Measurements from ENCODE around the gene TP53RK. TPM values are rescaled to one million over a fixed set of nuclear protein-coding genes. Genes with fewer than 3 reads are reported as not detected.

Gene TP53RK
- total RNA-seq, 4 donors from 2014 or later = 14.6 to 21.3 (median 18.7) TPM

GRCh38 chr20:46717818-46718541 lies 28.7 kb upstream of the TP53RK start:
- TF ChIP-seq POLR2AphosphoS5 (IDR thresholded peaks at IDR 0.05) = no peak
- TF ChIP-seq EP300 (IDR thresholded peaks at IDR 0.05) = no peak
- no peak for TF ChIP-seq POLR2A (IDR thresholded peaks at IDR 0.05)
- TF ChIP-seq CTCF (IDR thresholded peaks at IDR 0.05) = no peak
- ATAC-seq = no peak
- H3K27ac ChIP-seq = no peak overlapping the region
- 76 to 92% methylated on average over 6 to 9 of the region's 9 CpGs for WGBS, 2 donors (ENCODE audit: low coverage in 1 of 2)
- H3K4me1 ChIP-seq = peaks cover 0 to 24% (median 0%) of the 10 kb centered on the region in 3 donors
- H3K27me3 ChIP-seq = no peaks in the 10 kb centered on the region
- H3K36me3 ChIP-seq = peaks cover 0 to 13% of the 10 kb centered on the region in 2 donors
- H3K4me3 ChIP-seq = no peak overlapping the region
- peaks cover 0 to 12% (median 0%) of the 10 kb centered on the region in 3 donors for H3K9me3 ChIP-seq

- WGBS, 2 donors (ENCODE audit: low coverage in 1 of 2) = 16 to 28% methylated on average over 3 of the region's 4 CpGs
- Histone ChIP-seq H3K9me3 (peaks cover 0 to under 1% (median 0%) of the 10 kb centered on the region in 3 donors), H3K4me3 (no peak overlapping the region), H3K4me1 (peaks cover 0 to 43% (median 0%) of the 10 kb centered on the region in 3 donors), H3K27ac (no peak overlapping the region), H3K36me3 (peaks cover 0 to 7% of the 10 kb centered on the region in 2 donors), H3K27me3 (no peaks in the 10 kb centered on the region)
- peak; percentile 94 for ATAC-seq
- peak; percentile 85 for TF ChIP-seq POLR2AphosphoS5 (IDR thresholded peaks at IDR 0.05)
- no peak for TF ChIP-seq POLR2A (IDR thresholded peaks at IDR 0.05)
- peak in 2 of 4 experiments; percentile 19 to 38 for TF ChIP-seq CTCF (IDR thresholded peaks at IDR 0.05)
- TF ChIP-seq EP300 (IDR thresholded peaks at IDR 0.05) = no peak
Observed at GRCh38 chr20:46715292-46715756, 26.1 kb upstream of the TP53RK start.

GRCh38 chr20:46713957-46714834 lies 25.0 kb upstream of the TP53RK start:
- Histone ChIP-seq H3K27me3 (no peaks in the 10 kb centered on the region), H3K27ac (peak overlapping the region in 3 of 4 donors; percentile 11 to 26 (median 21)), H3K4me1 (peaks cover 0 to 52% (median 2%) of the 10 kb centered on the region in 3 donors), H3K9me3 (no peaks in the 10 kb centered on the region), H3K4me3 (no peak overlapping the region), H3K36me3 (no peaks in the 10 kb centered on the region)
- WGBS, 2 donors (ENCODE audit: low coverage in 1 of 2) = 86 to 90% methylated on average over 3 to 13 of the region's 15 CpGs
- ATAC-seq = no peak
- TF ChIP-seq CTCF (IDR thresholded peaks at IDR 0.05) (no peak), POLR2A (IDR thresholded peaks at IDR 0.05) (no peak), POLR2AphosphoS5 (IDR thresholded peaks at IDR 0.05) (no peak), EP300 (IDR thresholded peaks at IDR 0.05) (no peak)

GRCh38 chr20:46712056-46712636 lies 22.9 kb upstream of the TP53RK start:
- H3K4me1 ChIP-seq = peaks cover 0 to 59% (median 4%) of the 10 kb centered on the region in 3 donors
- WGBS, 2 donors (ENCODE audit: low coverage in 1 of 2) = 78 to 88% methylated on average over 1 of the region's 5 CpGs

More at GRCh38 chr20:46712056-46712636, 22.9 kb upstream of the TP53RK start:
- Histone ChIP-seq H3K4me3 (no peak overlapping the region), H3K36me3 (no peaks in the 10 kb centered on the region), H3K27ac (no peak overlapping the region), H3K27me3 (no peaks in the 10 kb centered on the region), H3K9me3 (no peaks in the 10 kb centered on the region)
- no peak for ATAC-seq
- no peak for TF ChIP-seq POLR2AphosphoS5 (IDR thresholded peaks at IDR 0.05)
- TF ChIP-seq CTCF (IDR thresholded peaks at IDR 0.05) = no peak
- TF ChIP-seq EP300 (IDR thresholded peaks at IDR 0.05) = no peak
- TF ChIP-seq POLR2A (IDR thresholded peaks at IDR 0.05) = no peak
